Sigmoid colon (tissue), 7 donors: ENCODE measurements around the gene RBPJ. TPM values are rescaled to one million over a fixed set of nuclear protein-coding genes. Genes with fewer than 3 reads are reported as not detected.

ENCODE experiments used
- DNase-seq: peaks from one replicate; pipeline ENCODE4 v3.0.0-alpha.2; 2019
- H3K27ac ChIP-seq, 4 donors: fragments of 200-600 bp; sonication (generic); one replicate each; pipeline ENCODE4 v1.5.1; 2016 to 2019; ENCODE audit warnings: mild to moderate bottlenecking in 1 of 4
- H3K27me3 ChIP-seq, 3 donors: fragments of 200-600 bp; sonication (generic); one replicate each; pipeline ENCODE4 v1.5.1; 2019; ENCODE audit warnings: mild to moderate bottlenecking in 1 of 3
- H3K36me3 ChIP-seq, 4 donors: fragments of 200-600 bp; sonication (generic); one replicate each; pipeline ENCODE4 v1.5.1; 2016 to 2019
- H3K4me1 ChIP-seq, 4 donors: fragments of 200-600 bp; sonication (generic); one replicate each; pipeline ENCODE4 v1.5.1; 2017 to 2019
- H3K4me3 ChIP-seq, 4 donors: fragments of 200-600 bp; sonication (generic); one replicate each; pipeline ENCODE4 v1.5.1; 2017 to 2019; ENCODE audit warnings: mild to moderate bottlenecking in 2 of 4, moderate library complexity in 1 of 4
- H3K9me3 ChIP-seq, 4 donors: fragments of 200-600 bp in 3 of 4; sonication (generic) in 3 of 4; one replicate each; pipeline versions ENCODE4 v1.5.1 to v1.6.1; 2013 to 2019
- EP300 ChIP-seq, 4 donors: sonication (generic); formaldehyde crosslinking; IDR thresholded peaks; one replicate each; pipeline ENCODE4 v1.6.1; 2017; ENCODE audit warnings: antibody characterized with exemption in 4 of 4
- POLR2A ChIP-seq, 2 donors: fragments of 450-650 bp; IDR thresholded peaks; one replicate each; pipeline ENCODE4 v1.6.1; 2016; ENCODE audit warnings: antibody characterized with exemption in 2 of 2, mild to moderate bottlenecking in 2 of 2, moderate library complexity in 2 of 2
- POLR2AphosphoS5 ChIP-seq, 4 donors: sonication (generic); formaldehyde crosslinking; IDR thresholded peaks; one replicate each; pipeline ENCODE4 v1.6.1; 2017; ENCODE audit warnings: antibody characterized with exemption in 4 of 4
- WGBS, 2 donors: extraction: QIAGEN DNeasy Blood & Tissue Kit; methylation state at CpG; one replicate each; pipeline ENCODE4 v1.1.7; 2013; 5-methylcytosine and 5-hydroxymethylcytosine counted together
- intact Hi-C: fragments of 100-400 bp; cut with DNase I; formaldehyde crosslinking; loops from one replicate; pipeline ENCODE4 v1.15.1; 2023
- polyA plus RNA-seq, 3 donors: library from polyadenylated mRNA; stranded (reverse); fragments of 200-250 nt; gene quantifications; one replicate each; pipeline ENCODE4 v1.2.3, GENCODE V29; 2013
- total RNA-seq, 4 donors: library from RNA; depleted of rRNA; stranded (reverse); fragments of >200 nt; gene quantifications; one replicate each; pipeline ENCODE4 v1.1.0, GENCODE V29; 2016
- TF ChIP-seq, protein P1 (sequence below), 4 experiments: fragments of 450-650 bp in 3 of 4; fragments of 200-600 bp in 1 of 4; IDR thresholded peaks; one replicate each; pipeline ENCODE4 v1.5.1; 2016 to 2019; ENCODE audit warnings: antibody characterized with exemption in 4 of 4, mild to moderate bottlenecking in 3 of 4, moderate library complexity in 2 of 4
- donor health status: healthy with polysubstance abuse.
- donor health status: Bipolar disorder and iron deficiency.
- donor health status: healthy.

Gene RBPJ
- total and polyA plus RNA-seq, 7 donors = 15.0 to 114 (median 78.4) TPM

DNA sequence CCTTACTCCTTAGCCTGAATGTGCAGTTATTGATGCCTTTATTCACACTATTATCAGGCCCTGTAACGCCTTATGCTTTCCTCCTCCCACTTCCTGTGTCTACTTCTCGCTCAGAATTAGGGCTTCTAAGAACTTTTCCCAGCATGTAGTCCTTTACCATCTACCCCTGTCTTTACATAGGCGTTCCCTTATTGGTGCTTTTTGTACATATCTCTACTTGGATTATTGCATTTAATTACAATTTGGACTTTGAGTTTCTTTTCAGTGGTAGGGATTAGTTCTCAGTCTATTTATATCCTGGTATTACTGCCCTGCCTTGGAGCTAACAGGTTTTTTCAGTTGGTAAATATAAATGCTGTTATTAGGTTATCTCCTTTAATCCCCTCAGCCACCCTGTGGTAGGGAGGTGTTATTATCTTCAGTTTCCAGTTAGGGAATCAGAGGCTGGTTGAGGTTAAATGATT, 84.0 kb downstream of the RBPJ start:
- TF ChIP-seq POLR2AphosphoS5 (IDR thresholded peaks at IDR 0.05) = no peak
- TF ChIP-seq EP300 (IDR thresholded peaks at IDR 0.05) = no peak
- TF ChIP-seq, protein P1, sequence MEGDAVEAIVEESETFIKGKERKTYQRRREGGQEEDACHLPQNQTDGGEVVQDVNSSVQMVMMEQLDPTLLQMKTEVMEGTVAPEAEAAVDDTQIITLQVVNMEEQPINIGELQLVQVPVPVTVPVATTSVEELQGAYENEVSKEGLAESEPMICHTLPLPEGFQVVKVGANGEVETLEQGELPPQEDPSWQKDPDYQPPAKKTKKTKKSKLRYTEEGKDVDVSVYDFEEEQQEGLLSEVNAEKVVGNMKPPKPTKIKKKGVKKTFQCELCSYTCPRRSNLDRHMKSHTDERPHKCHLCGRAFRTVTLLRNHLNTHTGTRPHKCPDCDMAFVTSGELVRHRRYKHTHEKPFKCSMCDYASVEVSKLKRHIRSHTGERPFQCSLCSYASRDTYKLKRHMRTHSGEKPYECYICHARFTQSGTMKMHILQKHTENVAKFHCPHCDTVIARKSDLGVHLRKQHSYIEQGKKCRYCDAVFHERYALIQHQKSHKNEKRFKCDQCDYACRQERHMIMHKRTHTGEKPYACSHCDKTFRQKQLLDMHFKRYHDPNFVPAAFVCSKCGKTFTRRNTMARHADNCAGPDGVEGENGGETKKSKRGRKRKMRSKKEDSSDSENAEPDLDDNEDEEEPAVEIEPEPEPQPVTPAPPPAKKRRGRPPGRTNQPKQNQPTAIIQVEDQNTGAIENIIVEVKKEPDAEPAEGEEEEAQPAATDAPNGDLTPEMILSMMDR (IDR thresholded peaks at IDR 0.05) = no peak
- no peak for TF ChIP-seq POLR2A (IDR thresholded peaks at IDR 0.05)
- intact Hi-C loops = no loop called here

DNA sequence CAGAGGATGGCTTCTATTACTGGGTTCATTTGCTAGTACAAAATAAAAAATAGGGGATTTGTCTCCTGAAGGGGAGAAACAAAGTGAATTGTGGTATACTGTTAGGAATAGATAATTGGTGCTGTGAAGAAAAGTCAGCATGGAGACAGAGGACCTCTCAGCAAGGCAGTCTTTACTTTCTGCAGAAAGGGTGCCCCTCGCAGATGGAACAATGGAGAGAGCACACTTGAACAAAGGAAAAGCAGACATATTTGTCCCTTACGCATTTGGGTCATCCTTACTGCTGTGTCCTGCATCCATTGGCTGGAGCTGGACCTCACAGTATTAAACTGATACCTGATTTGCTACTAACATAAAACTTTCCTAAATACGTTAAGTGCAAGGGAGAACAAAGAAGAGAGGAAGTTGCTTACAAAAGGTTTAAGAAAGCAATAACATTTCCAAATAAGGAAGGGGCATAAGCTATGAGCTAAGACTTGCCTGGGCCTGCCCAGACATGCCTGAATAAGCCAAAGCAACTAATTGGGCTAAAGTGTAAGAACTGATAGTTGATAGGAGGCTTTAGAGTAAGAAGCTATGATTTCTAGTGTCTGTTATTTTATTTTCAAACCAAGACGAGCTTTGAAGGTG, 85.6 kb downstream of the RBPJ start:
- H3K27me3 ChIP-seq = no peaks in the 10 kb centered on the region
- TF ChIP-seq, protein P1 (IDR thresholded peaks at IDR 0.05) = no peak
- no peak for TF ChIP-seq POLR2AphosphoS5 (IDR thresholded peaks at IDR 0.05)
- no peak for TF ChIP-seq POLR2A (IDR thresholded peaks at IDR 0.05)
- TF ChIP-seq EP300 (IDR thresholded peaks at IDR 0.05) = no peak
- H3K9me3 ChIP-seq = peaks cover 0 to 3% (median 1%) of the 10 kb centered on the region in 4 donors
- no peak overlapping the region for H3K27ac ChIP-seq
- peaks cover 0 to 23% (median 0%) of the 10 kb centered on the region in 4 donors for H3K4me1 ChIP-seq
- H3K36me3 ChIP-seq = peaks cover 0 to 17% (median 12%) of the 10 kb centered on the region in 4 donors
- intact Hi-C loops = no loop called here
- DNase-seq = no peak
- WGBS, 2 donors = 93 to 97% methylated on average over 4 of the region's 4 CpGs
- no peak overlapping the region for H3K4me3 ChIP-seq

More for the DNA sequence above, 84.0 kb downstream of the RBPJ start:
- Histone ChIP-seq H3K4me1 (peaks cover 0 to 18% (median 10%) of the 10 kb centered on the region in 4 donors), H3K4me3 (no peak overlapping the region), H3K36me3 (peaks cover 0 to 17% (median 12%) of the 10 kb centered on the region in 4 donors), H3K27ac (no peak overlapping the region), H3K9me3 (peaks cover 0 to 3% (median 1%) of the 10 kb centered on the region in 4 donors), H3K27me3 (no peaks in the 10 kb centered on the region)
- DNase-seq = no peak
- WGBS, 2 donors = 82% methylated on average over 3 of the region's 3 CpGs

DNA sequence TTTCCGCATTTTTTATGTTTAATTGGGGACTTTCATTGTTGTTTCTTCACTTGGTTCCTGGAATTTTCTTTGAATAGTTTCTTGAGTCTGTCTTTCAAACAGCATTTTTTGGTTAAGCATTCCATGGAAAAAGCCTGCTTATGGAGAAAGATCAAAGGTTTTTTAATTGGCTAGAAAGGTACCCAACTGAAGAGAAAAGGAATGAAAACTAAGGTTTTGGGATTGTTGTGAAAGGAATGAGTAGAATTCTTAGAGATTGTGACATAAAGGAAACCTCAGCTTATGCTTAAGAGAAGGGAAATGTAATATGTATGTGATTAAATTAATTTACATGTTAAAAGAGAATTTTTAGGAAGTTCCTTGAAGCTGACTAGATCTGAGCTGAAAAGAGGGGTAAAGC, 86.7 kb downstream of the RBPJ start:
- intact Hi-C loops = no loop called here
- no peak for TF ChIP-seq POLR2AphosphoS5 (IDR thresholded peaks at IDR 0.05)
- no peak for TF ChIP-seq EP300 (IDR thresholded peaks at IDR 0.05)
- no peak overlapping the region for H3K27ac ChIP-seq
- H3K36me3 ChIP-seq = peaks cover 0 to 17% (median 12%) of the 10 kb centered on the region in 4 donors
- 99% methylated on average over 1 of the region's 1 CpG for WGBS, 2 donors
- H3K4me1 ChIP-seq = peaks cover 0 to 30% (median 5%) of the 10 kb centered on the region in 4 donors
- H3K4me3 ChIP-seq = no peak overlapping the region
- H3K27me3 ChIP-seq = no peaks in the 10 kb centered on the region
- H3K9me3 ChIP-seq = peaks cover 0 to 3% (median 1%) of the 10 kb centered on the region in 4 donors
- no peak for DNase-seq

DNA sequence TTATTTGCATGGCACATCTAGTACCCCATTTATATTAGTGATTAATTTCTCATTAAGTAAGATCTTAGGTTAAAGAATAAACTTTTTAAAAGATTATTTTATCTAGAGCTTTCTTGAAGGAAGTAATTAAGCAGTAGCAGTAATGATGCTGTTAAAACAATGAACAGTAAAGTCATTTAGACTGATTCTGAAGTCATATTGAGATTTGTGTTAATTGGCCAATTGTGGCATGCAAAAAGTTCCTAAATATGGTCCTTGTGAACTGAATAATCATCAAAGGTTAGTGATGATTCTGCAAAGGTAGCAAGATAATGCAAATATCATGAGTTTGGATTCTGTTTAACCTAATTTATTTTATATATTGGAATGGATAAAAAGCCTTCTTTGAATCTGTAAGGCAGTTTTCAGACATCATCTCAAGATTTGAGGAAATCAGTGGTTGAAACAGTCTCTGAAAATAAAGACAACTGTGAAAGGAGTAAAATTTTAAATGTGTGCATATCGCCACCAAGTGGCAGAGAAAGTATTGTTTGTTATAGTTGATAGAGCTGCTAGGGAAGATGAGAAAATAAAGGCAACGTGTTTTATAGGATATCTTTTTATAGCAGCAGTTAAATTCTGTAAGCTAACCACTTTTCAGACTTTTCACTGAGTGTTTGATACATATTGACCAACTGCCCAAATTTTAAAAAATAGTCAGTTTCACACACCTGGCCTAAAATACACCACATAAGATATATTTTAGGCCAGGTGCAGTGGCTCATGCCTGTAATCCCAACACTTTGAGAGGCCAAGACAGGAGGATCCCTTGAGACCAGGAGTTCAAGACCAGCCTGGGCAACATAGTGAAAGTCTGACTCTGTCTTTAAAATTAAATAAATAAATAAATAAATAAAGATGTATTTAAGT, 89.8 kb downstream of the RBPJ start:
- no peak overlapping the region for H3K27ac ChIP-seq
- 4% methylated on average over 2 of the region's 2 CpGs for WGBS, 2 donors
- H3K4me3 ChIP-seq = no peak overlapping the region
- no peak for DNase-seq
- no peak for TF ChIP-seq POLR2AphosphoS5 (IDR thresholded peaks at IDR 0.05)
- TF ChIP-seq, protein P1 (IDR thresholded peaks at IDR 0.05) = peak; percentile 46 to 73 (median 64)
- intact Hi-C loops = loop anchor here (2.0 to 10.0 kb wide), 6 partner anchors 80 to 594 kb away; no protein-coding TSS in a partner anchor
- peaks cover 0 to 21% (median 12%) of the 10 kb centered on the region in 4 donors for H3K36me3 ChIP-seq
- H3K9me3 ChIP-seq = peaks cover 0 to 3% (median 1%) of the 10 kb centered on the region in 4 donors
- no peaks in the 10 kb centered on the region for H3K27me3 ChIP-seq
- peaks cover 0 to 60% (median 21%) of the 10 kb centered on the region in 4 donors for H3K4me1 ChIP-seq
